HG03521 (cell line): ENCODE data around the gene MTHFD1L.
"Not testable (repeated sequence)": the region's sequence is repeated elsewhere in the genome, so short reads cannot be mapped to it uniquely, and the experiment has no call there.

ENCODE experiments used
- ATAC-seq: cut with Tn5 transposase; IDR thresholded peaks from one replicate; pipeline ENCODE4 v1.9.1; 2021; ENCODE audit warnings: mild to moderate bottlenecking, moderate library complexity; ENCODE audit not compliant: unreplicated experiment

Gene MTHFD1L

DNA sequence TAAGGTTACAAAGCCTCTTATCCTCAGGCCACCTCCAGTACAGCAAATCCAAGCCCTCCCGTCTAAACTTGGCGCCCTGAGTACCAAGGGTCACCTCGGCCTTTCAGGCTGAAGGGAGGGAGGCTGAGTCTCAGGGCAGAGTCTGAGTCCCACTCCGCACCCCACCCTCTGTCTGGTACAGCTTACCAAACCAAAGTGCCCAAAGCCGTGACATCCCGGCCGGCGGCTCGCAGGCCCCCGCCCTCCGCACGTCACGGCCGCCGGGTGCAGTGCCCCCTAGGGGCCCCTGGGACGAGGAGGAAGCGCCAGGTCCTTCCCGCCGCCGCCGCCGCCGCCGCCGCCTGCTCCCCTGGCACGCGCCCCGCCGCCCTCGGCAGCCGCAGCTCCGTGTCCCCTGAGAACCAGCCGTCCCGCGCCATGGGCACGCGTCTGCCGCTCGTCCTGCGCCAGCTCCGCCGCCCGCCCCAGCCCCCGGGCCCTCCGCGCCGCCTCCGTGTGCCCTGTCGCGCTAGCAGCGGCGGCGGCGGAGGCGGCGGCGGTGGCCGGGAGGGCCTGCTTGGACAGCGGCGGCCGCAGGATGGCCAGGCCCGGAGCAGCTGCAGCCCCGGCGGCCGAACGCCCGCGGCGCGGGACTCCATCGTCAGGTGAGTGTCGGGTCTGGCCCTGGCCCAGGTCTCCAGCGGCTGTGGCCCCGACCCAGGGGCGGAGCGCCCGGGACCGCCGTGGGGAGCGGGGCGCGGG is at the start of gene MTHFD1L:
Gene MTHFD1L (plus strand): TSS at position 297 of the 741 bp plus-strand sequence. CDS start 121 bp downstream, at position 418.
- peak; percentile 70 for ATAC-seq

GRCh38 chr6:150816554-150816953 is 48.9 kb upstream of the MTHFD1L start:
- not testable (repeated sequence) for ATAC-seq

- no peak for ATAC-seq
Observed at GRCh38 chr6:150822932-150823331, 42.6 kb upstream of the MTHFD1L start.

GRCh38 chr6:150826788-150827187 is 38.7 kb upstream of the MTHFD1L start:
- ATAC-seq = no peak

DNA sequence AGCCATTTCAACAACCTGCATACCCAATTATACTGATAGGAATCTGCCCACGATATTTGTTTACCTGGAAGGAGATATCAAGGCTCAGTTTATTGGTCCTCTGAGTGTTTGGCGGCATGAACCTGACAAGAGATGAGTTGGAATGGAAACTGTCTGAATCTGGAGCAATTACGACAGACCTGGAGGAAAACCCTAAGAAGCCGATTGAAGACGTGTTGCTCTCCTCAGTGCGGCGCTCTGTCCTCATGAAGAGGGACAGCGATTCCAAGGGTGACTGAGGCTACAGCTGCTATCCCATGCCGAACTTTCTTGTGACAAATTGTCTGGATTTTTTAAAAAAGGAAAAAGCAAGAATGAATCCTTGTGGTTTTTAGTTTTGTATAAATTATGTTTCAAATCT is 37.4 kb upstream of the MTHFD1L start:
- ATAC-seq = not testable (repeated sequence)

GRCh38 chr6:150830439-150831165 is 34.9 kb upstream of the MTHFD1L start:
- no peak for ATAC-seq

DNA sequence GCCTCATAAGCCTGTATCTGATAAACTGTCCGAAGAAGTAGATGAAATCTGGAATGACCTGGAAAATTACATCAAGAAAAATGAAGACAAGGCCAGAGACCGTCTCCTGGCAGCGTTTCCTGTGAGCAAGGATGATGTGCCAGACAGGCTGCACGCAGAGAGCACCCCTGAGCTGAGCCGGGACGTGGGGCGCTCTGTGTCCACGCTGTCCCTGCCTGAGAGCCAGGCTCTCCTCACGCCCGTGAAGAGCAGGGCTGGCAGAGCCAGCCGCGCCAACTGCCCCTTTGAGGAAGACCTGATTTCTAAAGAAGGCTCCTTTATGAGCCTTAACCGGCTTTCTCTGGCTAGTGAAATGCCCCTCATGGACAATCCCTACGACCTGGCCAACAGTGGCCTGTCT is 33.9 kb upstream of the MTHFD1L start:
- ATAC-seq = no peak

GRCh38 chr6:150835620-150836019 is 29.9 kb upstream of the MTHFD1L start:
- no peak for ATAC-seq

DNA sequence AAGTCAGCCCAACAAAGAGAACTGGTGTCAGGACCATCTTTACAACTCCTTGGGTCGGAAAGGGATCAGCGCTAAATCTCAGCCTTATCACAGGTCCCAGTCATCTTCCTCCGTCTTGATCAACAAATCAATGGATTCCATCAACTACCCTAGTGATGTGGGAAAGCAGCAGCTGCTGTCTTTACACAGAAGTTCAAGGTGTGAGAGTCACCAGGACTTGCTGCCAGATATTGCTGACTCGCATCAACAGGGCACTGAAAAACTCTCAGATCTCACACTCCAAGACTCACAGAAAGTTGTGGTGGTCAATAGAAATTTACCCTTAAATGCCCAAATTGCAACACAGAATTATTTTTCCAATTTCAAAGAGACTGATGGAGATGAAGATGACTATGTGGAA is 25.3 kb upstream of the MTHFD1L start:
- no peak for ATAC-seq

GRCh38 chr6:150841189-150841588 is 24.3 kb upstream of the MTHFD1L start:
- ATAC-seq = no peak

DNA sequence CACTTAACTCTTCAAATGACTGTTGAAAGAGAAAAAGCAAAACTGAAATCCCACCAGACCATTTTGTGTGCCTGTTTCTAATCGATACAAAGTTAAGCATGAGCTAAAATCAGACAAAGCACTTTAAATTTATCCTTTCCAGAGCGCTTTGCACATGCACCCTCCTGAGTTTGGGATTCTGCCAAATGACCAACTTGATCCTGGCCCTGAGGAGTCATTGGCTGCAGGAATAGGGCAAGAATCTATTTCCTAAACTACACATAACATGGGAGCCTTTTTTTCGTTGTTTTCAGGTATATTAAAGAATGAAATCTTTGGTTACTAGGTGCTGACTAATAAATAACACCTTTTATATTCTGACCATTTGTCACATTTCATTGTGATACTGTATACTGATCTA is 23.8 kb upstream of the MTHFD1L start:
- ATAC-seq = no peak

- no peak for ATAC-seq
Observed at GRCh38 chr6:150844371-150844770, 21.1 kb upstream of the MTHFD1L start.

GRCh38 chr6:150846641-150847040 is 18.9 kb upstream of the MTHFD1L start:
- no peak for ATAC-seq

DNA sequence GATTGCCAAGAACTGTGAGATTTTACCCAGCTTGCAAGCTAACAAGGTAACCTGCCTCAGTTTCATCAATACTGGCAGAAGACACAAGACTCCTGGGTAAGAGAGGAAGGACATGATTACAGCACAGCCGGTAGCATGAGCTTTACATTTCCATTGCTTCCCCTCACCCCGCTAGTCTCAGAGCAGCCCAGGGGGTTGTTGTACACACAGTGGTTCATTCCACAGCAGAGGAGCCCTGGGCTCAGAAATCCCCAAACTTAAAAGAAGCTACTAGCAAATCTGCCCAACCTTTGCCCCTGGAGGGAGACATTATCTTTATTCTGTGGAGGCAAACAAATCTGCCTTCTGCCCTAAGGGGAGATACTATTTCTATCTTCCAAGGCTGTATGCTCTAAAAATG is 17.1 kb upstream of the MTHFD1L start:
- no peak for ATAC-seq

GRCh38 chr6:150854392-150854791 is 11.1 kb upstream of the MTHFD1L start:
- ATAC-seq = not testable (repeated sequence)

DNA sequence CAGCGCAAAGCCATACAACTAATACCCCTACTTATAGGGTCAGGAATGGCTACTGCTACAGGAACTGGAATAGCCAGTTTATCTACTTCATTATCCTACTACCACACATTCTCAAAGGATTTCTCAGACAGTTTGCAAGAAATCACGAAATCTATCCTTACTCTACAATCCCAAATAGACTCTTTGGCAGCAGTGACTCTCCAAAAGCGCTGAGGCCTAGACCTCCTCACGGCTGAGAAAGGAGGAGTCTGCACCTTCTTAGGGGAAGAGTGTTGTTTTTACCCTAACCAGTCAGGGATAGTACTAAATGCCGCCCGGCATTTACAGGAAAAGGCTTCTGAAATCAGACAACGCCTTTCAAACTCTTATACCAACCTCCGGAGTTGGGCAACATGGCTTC is 10.3 kb upstream of the MTHFD1L start:
- ATAC-seq = not testable (repeated sequence)

- ATAC-seq = no peak
Observed at GRCh38 chr6:150857062-150857944, 8.2 kb upstream of the MTHFD1L start.

- no peak for ATAC-seq
Observed at GRCh38 chr6:150857945-150858308, 7.6 kb upstream of the MTHFD1L start.

DNA sequence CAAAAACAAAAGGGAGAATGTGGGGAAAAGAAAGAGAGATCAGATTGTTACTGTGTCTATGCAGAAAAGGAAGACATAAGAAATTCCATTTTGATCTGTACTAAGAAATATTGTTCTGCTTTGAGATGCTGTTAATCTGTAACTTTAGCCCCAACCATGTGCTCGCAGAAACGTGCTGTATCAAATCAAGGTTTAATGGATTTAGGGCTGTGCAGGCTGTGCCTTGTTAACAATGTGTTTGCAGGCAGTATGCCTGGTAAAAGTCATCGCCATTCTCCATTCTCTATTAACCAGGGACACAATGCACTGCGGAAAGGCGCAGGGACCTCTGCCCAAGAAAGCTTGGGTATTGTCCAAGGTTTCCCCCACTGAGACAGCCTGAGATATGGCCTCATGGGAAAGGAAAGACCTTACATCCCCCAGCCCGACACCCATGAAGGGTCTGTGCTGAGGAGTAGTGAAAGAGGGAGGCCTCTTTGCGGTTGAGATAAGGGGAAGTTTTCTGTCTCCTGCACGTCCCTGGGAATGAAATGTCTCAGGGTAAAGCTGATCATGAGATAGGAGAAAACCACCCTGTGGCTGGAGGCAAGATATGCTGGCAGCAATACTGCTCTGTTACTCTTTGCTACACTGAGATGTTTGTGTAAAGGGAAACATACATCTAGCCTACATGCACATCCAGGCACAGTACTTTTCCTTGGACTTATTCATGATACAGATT is 3.9 kb upstream of the MTHFD1L start:
- ATAC-seq = not testable (repeated sequence)

GRCh38 chr6:150863213-150863928 is 2.1 kb upstream of the MTHFD1L start:
- no peak for ATAC-seq
